ENCODE measurements around the gene CALCB. TPM values are rescaled to one million over a fixed set of nuclear protein-coding genes. Genes with fewer than 3 reads are reported as not detected.

Gene CALCB
- total RNA-seq, 1 donor from 2014 or later = 1.8 TPM

DNA sequence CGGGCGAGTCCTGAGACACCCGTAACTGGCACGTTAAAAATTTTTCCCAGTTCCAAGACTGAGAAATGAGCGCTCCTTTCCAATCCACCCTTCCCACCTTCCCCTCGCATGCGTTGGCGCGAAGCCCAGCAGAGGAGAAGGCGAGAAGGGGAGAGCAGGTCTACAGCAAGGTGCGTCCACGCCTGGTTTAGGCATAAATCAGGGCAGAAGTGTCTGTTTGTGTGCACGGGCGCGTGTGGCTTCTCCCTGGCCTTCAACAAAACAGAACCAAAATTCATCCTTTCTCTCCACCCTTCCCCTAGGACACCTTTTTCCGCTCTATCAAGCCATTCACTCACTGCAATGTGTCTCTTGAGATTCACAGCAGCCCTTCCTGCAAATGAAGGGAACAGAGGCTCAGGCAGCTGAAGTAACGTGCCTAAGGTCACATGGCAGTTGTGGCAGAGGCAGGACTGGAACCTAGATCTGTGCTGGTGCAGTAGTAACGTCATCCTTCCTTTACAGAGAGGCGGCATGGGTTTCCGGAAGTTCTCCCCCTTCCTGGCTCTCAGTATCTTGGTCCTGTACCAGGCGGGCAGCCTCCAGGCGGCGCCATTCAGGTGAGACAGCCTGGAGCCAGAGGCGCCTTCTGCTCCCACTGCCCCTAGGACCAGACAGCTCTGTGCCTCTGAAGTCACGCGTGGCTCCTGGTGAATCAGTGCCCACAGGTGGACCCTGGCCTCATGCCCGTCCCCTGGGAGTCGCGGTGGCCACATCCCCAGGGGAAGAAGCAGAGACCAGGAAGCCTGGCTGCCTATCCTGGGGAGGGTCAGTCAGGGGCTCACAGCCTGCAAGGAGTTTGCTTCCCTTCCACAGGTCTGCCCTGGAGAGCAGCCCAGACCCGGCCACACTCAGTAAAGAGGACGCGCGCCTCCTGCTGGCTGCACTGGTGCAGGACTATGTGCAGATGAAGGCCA, 1.1 kb downstream of the CALCB start:
- intact Hi-C loops (cut with micrococcal nuclease) = loop anchor here (1.0 to 10.0 kb wide), 9 partner anchors 44 to 1300 kb away; partner anchors contain the start of genes COPB1 and PSMA1

DNA sequence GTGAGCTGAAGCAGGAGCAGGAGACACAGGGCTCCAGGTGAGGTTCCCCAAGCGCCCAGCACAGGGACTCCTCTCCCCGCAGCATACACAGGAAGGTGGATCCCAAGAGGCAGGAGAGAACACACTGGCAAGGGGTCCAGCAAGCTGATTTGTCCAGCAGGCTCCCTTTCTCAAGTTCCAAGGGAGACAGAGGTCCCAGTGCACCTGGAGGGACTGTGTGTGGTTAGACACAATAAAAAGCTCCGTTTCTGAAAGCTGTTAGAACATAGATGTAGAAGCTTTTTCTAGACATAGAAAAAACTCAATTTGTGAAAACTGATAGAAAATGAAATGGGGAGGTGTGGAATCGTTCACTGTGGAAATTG, 1.8 kb downstream of the CALCB start:
- intact Hi-C loops (cut with micrococcal nuclease) = loop anchor here (1.0 to 10.0 kb wide), 6 partner anchors 44 to 1300 kb away; partner anchors contain the start of genes COPB1 and PSMA1

DNA sequence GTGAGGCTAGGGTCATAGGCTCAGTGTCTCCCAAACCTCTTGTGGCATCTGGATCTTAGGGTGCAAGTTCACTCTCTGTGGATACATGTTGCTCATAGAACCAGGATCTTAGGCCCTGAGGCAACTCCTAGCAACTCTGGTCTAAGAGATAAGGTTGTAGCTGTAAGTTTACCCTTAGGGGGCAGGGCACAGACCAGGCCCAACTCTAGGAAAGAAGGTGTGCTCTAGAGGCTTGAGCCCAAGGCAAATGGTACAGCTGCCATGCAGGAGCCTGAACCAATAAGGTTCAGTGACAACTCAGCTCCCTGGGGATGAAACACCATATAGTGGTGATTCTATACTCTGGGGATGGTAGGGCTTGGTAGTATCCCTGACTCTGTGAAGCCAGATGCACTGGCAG, 17.8 kb downstream of the CALCB start:
- intact Hi-C loops (cut with micrococcal nuclease) = no loop called here

DNA sequence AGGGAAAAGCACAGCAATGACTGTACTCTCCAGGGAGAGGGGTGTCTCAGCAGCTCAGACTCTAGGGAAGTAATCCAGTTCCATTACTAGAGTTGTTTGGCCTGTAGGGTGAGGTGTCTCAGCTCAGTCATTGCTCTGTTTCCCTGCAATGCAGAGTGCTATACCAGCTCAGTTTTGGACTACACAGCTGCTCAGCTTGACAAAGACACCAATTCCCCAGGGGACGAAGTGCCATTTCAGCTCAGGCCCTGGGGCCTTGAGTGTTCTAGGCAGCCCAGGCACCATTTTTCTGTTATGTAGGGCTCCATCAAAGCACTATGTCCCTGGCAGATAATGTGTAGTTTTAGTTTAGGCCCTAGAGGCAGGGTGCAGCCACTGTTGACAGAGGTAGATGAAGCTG, 18.2 kb downstream of the CALCB start:
- intact Hi-C loops (cut with micrococcal nuclease) = no loop called here

DNA sequence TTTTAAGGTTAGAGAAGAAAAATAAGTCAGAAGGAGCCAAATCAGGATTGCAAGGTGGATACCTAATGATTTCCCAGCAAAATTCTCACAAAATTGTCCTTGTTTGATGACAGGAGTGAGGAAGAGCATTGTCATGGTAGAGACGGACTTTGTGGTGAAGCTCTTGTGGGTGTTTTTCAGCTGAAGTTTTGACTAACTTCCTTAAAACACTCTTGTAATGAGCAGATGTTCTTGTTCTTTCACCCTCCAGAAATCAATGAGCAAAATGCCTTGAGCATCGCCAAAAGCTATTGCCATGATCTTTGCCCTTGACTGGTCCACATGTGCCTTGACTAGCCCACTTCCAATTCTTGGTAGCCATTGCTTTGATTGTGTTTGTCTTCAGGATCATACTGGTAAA, 20.0 kb downstream of the CALCB start:
- intact Hi-C loops (cut with micrococcal nuclease) = no loop called here

DNA sequence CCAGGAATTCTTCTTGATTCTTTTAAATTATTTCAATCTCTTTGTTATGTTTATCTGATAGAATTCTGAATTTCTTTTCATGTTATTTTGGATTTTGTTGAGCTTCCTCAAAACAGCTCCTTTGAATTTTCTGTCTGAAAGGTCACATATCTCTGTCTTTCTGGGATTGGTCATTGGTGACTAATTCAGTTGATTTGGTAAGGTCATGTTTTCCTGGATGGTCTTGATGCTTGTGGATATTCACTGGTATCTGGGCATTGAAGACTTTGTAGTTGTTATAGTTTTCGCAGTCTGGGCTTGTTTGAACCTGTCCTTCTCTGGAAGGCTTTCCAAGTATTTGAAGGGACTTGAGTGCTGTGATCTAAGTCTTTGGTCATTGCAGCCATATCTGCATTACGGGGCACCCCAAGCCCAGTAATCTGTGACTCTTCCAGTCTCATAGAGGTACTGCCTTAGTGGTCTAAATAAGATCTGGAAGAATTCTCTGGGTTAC, 22.4 kb downstream of the CALCB start:
- intact Hi-C loops (cut with micrococcal nuclease) = no loop called here

DNA sequence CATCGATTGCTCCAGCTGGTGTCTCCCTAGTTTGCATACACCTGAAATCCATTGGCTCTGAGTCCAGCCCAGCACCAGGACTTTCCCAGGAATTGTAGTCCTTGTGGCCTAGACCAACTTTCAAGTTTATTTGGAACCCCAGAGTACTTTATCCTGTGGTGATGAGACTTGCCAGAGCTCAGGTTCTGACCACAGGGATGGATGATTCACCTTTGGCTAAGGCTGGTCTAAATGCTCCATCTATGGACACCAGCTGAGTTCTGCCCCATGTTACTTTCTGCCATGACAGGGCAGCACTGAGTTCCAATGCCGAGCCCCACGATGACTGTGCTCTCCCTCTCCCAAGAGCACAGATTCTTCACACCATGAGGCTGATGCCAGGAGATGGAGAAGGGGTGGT, 24.0 kb downstream of the CALCB start:
- intact Hi-C loops (cut with micrococcal nuclease) = no loop called here

DNA sequence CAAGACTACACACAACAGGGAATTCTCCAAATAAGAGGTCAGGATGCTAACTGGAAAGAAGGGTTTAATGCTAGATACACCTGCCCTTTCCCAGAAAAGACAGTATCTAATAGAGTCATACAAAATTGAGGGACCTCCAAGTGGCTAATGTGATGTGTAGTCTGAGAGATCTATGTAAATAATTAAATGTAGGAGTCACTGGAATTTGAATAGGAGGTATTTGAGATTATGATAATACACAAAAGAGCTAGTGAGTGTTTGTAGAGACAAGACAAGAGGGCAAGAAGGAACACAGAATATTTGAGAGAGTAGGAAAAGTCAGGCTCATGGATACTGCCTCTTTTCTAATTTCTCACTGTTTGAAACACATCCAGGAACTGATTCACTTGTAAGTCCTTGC, 25.9 kb downstream of the CALCB start:
- intact Hi-C loops (cut with micrococcal nuclease) = no loop called here

DNA sequence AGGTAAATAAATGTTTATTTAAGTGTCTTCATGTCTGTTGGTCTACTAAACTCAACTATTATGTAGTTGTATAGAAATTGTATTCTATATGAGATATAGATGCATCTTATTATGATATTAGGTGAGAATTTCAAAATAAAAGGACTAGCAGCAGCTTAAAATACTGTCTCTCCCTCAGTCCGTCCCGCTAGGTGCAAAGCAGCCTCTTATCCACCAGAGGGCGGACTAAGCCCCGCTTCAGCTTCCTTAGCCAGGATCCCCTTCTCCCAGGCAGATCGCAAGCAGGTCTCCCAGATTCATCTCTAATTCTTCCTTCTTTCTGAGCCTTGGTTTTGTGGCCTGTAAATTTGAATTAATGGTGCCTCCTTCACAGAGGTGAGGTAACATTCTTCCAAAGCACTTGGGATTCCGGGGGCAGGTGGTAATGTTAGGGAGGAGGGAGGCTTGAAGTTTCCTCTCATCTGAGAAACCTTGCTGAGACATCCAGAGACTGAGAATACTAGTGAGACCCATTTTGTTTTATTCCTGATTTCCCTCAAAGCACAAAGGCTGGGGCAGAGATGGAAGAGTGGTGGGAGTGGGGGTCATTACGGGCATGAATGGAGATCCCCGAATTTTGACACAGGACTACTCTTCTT, 27.8 kb downstream of the CALCB start:
- intact Hi-C loops (cut with micrococcal nuclease) = loop anchor here (1.0 to 5.0 kb wide), 5 partner anchors 17 to 193 kb away; no protein-coding TSS in a partner anchor

DNA sequence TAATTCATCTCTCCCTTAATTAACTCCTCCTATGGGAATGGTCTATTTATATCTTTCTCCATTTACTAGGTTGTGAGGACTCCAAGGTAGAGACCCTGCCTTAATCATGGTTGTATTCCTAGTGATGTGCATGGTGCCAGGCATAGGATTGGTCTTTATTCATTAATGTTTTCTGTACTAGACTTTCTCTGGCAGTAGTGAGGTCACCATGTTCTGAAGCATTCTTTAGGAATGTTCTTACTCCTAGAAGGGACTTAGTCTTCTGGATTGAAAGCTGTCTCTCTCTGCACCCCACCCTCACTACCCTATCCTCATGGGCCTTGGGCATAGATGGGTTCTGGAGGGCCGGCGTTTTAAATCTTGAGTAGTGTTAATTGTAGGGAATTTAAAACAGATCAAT, 30.8 kb downstream of the CALCB start:
- intact Hi-C loops (cut with micrococcal nuclease) = loop anchor here (5.0 kb wide), 1 partner anchor 33 kb away; no protein-coding TSS in a partner anchor

DNA sequence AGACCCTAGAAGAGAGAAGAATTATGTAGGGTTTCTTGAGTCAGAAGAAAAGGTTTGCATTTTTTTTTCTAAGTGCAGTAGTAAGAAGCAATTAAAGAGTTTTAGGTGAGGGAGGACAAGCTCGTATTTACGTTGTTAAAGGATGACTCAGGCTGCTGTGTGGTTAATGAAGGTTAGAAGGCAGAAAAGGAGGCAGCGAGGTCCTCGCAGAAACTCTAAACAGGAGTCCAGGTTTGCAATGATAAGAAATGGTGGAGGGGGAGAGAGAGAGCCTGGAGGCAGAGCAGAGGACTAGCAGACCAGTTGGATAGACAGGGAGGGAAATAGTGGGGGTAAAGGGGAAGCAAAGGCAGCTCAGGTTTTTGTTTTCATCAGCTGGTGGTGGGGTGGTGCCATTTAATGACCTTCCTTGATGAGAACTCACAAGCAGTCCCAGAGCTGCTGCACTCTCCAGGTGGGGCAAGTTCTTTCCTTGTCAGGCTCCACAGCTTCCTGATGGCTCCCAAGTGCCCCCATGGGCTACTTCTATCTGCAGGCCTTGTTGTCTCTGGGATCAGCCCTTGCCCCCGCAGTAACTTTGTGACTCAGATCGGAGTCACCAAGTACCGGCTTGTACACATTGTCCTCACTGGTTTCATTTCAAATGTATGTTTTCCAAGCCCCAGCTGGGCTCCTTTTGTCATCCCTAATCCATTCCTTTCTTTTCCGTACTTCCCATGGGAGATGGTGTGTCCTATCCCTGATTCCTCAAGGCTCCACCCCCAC, 33.0 kb downstream of the CALCB start:
- intact Hi-C loops (cut with micrococcal nuclease) = no loop called here

DNA sequence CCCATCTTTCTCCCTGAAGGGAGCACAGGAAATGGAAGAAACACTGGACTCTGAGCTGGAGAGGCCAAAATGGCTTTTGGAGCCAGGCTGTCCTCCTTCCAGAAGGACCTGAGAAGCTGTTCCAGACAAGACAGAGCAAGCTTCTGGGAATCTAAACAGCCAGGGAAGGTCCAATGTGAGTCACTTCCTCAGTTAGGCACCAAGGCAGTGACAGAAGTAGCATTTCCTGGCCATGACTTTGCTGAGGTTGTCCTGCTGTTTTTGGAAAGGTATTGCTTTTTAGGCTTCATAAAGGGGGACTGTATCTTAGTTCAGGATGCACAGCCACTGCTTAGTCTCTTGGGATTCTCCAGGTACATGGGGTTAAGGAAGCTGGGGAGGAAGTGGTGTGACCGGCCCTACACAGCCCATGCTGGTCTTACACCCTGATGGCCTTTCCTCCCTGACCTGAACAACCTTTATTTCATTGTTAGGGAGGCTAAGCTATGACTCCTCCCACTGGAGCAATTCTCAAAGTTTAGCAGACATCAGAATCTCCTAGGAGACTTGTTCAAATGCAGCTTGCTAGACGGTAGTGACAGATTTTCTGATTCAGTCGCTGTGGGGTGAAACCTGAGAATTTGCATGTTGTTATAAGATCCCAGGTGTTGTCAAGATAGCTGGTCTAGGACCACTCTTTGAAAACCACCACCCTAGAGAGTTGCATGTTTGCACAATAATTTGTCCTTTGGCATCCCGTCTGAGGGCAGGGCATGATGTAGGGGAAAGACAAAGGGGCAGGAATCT, 34.5 kb downstream of the CALCB start:
- intact Hi-C loops (cut with micrococcal nuclease) = no loop called here

DNA sequence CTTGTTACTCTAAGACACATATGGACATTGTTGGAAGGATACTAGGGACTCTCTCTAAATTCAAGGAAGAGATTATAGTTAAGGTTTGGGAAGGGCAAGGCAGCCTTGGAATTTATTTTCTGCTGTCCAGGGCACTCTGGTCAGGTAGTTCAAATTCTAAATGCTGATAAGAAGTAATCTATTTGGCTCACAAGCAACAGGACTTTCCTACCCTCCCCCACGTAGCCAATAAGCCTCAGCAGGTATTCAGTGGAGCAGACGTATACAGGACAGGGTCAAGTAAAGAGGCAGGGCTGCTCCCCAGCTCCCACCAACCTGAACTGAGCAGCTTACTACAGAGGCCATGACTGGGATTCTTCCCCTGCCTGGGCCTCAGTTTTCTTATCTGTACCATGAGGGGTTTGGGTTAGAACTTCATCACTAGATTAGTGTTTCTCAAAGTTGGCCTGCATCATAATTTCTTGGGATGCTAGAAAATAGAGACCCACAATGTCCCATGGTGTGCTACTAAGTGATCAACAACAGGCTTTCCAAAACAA, 35.3 kb downstream of the CALCB start:
- intact Hi-C loops (cut with micrococcal nuclease) = no loop called here

DNA sequence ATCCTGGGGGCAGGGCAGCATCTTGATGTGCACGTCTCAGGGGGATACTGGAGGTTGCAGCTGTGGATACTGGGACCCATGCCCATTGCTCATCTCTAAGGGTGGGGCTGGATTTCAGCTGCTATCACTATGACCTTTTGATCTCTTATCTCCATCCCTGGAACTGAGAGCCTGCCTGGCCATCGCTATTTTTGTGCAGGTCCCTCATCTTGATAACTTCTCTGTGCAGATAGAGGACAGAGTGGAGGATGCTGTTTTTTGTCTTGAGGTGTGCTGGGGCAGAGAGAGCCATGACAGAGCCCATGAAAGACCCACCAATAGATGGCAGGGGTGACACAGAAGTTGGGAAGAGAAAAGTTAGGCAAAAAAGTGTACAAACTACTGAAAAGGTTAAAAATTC, 36.2 kb downstream of the CALCB start:
- intact Hi-C loops (cut with micrococcal nuclease) = loop anchor here (10.0 kb wide), 1 partner anchor 695 kb away; no protein-coding TSS in a partner anchor

DNA sequence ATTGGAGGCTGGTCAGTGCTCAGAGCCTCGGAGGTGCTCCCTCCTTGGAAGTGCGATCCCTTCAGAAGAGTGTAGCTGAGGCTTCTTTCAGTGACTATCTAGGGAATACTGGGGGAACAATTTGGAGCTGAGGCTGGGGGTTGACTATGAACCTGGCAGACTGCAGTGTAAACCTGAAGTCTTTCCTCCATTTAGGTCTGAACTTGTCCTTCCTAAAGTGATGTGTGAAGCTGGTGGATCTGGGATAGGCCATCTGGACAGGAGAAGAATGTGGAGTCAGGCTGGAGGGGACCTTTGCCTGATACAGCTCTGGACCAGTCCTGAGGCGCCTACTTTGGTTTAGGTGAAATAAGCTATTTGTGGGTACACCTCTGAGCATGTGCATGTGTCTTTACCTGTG, 37.8 kb downstream of the CALCB start:
- intact Hi-C loops (cut with micrococcal nuclease) = loop anchor here (10.0 kb wide), 1 partner anchor 696 kb away; no protein-coding TSS in a partner anchor

DNA sequence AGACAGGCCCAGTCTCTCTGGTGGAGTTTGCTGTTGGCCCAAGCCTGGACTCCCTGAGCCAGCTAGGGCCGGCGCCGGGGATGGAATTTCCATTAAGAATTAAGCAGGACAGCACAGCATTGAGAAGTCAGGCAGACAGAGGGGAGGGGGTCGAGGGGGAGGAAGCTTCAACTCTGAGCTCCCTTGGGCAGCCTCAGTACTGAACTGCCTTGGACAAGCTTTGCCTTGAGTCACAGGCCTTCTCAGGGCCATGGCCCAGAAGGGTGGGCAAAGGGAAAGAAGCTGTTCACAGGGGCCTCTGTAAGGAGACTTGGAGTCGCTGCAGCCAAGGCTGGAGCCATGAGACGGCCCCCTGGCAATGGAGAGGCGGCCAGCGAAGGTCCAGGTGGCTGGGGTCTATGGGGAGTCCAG, 38.7 kb downstream of the CALCB start:
- intact Hi-C loops (cut with micrococcal nuclease) = loop anchor here (10.0 kb wide), 1 partner anchor 697 kb away; no protein-coding TSS in a partner anchor

DNA sequence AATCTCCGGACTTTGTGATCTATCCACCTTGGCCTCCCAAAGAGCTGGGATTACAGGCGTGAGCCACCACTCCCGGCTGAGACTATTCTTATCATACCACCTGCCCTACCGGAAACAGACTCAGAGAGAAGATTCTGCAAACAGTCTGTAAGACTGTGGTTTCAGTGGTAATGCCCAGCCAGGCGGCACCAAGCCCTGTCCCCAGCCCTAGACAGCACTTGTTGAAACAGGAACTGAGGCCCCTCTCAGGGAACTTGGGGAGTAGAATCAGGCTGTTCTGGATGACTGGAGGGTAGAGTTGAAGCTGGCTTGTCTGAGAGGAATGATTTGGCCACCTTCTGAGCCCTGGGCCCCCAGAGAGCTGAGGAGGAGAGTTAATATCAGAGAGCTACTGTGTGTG, 40.0 kb downstream of the CALCB start:
- intact Hi-C loops (cut with micrococcal nuclease) = loop anchor here (10.0 kb wide), 1 partner anchor 699 kb away; no protein-coding TSS in a partner anchor

DNA sequence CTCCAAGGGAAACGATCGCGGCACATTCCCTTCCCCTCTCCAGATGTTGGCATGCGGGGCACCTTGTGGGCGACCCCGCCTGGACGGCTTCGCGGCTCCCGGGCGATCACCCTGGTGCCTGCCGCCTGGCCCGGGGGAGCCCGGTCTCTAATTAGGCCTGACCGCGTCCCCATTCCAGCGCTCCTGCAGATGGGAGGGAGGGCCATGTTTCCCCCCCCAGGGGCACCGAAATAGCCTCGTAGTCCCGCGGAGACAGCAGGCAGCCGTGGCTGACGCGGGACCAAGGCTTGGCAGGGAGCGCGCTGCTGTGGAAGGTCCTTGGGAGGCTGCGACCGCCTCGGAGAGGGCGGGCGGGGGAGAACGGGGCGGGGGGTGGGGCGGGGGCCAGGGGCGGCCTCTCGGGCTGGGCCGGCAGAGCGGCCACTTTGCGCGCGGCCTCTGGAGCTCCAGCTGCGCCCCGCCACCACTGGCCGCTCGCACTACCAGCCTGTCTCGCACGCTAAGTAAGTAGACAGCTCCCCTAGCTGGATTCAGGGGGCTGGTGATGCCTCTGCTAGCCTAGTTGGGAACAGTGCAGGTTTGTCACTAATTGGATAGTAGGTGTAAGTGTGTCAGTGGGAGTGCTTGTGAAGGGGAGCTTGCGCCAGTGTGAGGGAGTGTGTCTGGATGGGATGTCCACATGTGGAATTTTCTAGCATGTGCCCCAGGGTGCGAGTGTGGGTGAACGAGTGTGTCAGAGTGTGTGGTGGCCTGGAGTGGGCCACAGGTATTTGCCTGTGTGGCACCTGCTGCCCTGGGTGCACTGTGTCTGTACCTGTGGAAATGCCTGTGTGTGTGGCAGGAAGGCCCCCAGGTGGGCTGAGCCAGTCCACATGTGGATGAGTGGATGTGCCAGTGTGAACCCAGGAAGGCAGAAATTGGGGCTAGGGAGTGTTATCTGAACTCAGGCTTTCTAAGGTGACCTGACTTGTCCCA, 41.4 kb downstream of the CALCB start, which contains the start of gene INSC:
Gene INSC, plus strand, starts transcription at position 423 of the 975 bp plus-strand sequence. CDS start 34,252 bp downstream, outside the sequence.
- intact Hi-C loops (cut with micrococcal nuclease) = loop anchor here (5.0 to 10.0 kb wide), 2 partner anchors 700 to 1447 kb away; partner anchors contain the start of gene FAR1
